ENCODE results near the gene MRPL14.

MRPL14 gene

DNA sequence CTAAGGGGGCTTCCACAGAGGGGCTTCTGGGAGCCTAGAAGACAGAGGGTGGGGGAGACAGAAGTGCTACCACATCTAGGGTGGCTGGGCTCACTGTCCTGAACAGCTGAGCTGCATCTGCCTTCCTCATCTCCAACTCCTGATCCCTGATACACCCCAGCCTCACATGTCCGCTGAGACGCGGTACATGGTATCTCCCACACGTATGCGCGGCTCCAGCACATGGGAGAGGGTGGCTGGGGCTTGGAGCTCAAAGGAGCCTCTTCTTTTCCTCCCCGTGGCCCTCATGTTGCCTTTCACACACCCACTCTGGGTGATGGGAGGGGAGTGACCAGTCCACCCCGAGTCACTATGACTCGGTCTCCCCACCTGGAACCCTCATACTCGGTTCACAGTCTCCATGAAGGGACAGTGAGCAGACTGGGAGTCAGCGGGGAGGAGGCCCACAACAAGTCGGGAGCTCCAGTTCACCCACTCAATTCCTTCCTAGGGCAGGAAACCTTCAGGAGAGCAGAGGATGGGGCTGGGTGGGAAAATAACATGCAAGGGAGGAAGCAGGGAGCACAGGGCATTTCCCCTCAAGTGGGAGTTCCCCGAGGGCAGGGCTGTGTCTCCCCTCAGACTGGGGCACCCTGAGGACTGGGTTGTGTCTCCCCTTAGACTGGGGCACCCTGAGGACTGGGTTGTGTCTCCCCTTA is 61.7 kb downstream of the MRPL14 start:
- peaks cover 20% of the 10 kb centered on the region for H3K4me1 Mint-ChIP-seq
- H3K36me3 Mint-ChIP-seq (ENCODE audit: low read depth), result no peaks in the 10 kb centered on the region
- H3K9me3 Mint-ChIP-seq, result no peaks in the 10 kb centered on the region
- H3K4me3 Mint-ChIP-seq, result no peak overlapping the region
- TF ChIP-seq, protein P1, sequence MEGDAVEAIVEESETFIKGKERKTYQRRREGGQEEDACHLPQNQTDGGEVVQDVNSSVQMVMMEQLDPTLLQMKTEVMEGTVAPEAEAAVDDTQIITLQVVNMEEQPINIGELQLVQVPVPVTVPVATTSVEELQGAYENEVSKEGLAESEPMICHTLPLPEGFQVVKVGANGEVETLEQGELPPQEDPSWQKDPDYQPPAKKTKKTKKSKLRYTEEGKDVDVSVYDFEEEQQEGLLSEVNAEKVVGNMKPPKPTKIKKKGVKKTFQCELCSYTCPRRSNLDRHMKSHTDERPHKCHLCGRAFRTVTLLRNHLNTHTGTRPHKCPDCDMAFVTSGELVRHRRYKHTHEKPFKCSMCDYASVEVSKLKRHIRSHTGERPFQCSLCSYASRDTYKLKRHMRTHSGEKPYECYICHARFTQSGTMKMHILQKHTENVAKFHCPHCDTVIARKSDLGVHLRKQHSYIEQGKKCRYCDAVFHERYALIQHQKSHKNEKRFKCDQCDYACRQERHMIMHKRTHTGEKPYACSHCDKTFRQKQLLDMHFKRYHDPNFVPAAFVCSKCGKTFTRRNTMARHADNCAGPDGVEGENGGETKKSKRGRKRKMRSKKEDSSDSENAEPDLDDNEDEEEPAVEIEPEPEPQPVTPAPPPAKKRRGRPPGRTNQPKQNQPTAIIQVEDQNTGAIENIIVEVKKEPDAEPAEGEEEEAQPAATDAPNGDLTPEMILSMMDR (IDR thresholded peaks at IDR 0.05; ENCODE audit: unreplicated experiment in 3 of 3), result no peak
- peaks cover 6% of the 10 kb centered on the region for H3K27me3 Mint-ChIP-seq (ENCODE audit: low read depth)
- no peak overlapping the region for H3K27ac Mint-ChIP-seq

DNA sequence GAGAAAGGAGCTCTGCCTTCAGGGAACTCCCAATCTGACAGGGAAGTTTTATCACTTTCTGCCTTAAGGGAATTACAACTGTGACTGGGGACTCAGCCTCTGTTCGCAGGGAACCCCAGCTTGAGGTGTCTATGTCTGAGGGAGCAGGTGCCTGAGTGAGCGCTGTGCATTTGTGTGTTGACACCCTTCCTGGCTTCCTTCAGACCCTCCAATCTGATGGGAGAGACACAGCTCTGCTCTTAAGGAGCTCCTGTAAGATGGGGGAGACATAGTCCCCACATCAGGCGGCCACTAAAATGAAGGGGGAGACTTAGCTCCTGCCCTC is 62.3 kb downstream of the MRPL14 start:
- Mint-ChIP-seq H3K4me3 (no peak overlapping the region), H3K4me1 (peaks cover 20% of the 10 kb centered on the region), H3K9me3 (no peaks in the 10 kb centered on the region), H3K36me3 (ENCODE audit: low read depth) (no peaks in the 10 kb centered on the region), H3K27ac (peak overlapping the region; percentile 61 to 70 (median 69)), H3K27me3 (ENCODE audit: low read depth) (peaks cover 6% of the 10 kb centered on the region)
- TF ChIP-seq, protein P1 (IDR thresholded peaks at IDR 0.05; ENCODE audit: unreplicated experiment in 3 of 3), result no peak

DNA sequence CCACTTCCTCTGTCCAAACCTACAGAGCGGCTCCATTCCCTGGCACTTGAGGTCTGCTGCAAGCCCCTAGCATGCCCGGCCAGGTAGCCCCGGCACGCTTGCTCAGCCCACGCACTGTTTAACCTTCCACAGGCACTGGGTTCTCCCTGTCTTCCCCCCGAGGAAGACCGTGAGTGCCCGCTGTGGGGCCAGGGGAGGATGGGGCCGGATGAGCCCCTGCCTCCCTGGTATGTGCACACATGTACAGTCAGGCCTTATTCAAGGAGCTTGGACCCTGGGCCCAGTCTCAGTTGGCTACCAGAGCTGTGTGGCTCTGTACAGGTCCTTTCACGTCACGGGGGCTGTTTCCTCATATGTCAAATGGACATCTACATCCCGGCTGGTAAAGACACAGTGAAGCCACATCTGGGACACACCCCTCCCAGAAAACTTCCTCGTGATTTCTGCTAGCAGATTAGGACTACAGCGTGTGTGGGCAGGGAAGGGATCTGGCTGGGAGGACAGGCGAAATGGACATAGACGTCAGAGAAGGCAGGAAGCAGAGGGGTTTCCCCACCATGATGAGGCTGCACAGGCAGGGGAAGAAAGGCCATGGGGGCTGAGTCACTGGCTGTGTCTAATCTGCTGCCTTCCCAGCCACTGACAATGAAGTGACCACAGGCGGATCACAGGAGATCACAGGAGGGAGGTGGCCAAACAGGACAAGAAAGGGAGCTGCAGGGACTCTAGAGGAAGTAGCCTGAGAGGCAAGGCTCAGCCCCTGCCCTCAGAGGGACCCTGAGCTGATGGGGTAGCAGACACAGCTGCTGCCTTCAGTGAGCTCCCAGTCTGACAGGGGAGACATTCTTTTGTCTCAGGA is 62.9 kb downstream of the MRPL14 start:
- Mint-ChIP-seq H3K4me3 (no peak overlapping the region), H3K27ac (peak overlapping the region; percentile 61 to 70 (median 69)), H3K9me3 (no peaks in the 10 kb centered on the region), H3K4me1 (peaks cover 19% of the 10 kb centered on the region), H3K27me3 (ENCODE audit: low read depth) (peaks cover 6% of the 10 kb centered on the region), H3K36me3 (ENCODE audit: low read depth) (no peaks in the 10 kb centered on the region)
- TF ChIP-seq, protein P1 (IDR thresholded peaks at IDR 0.05; ENCODE audit: unreplicated experiment in 3 of 3), result no peak

DNA sequence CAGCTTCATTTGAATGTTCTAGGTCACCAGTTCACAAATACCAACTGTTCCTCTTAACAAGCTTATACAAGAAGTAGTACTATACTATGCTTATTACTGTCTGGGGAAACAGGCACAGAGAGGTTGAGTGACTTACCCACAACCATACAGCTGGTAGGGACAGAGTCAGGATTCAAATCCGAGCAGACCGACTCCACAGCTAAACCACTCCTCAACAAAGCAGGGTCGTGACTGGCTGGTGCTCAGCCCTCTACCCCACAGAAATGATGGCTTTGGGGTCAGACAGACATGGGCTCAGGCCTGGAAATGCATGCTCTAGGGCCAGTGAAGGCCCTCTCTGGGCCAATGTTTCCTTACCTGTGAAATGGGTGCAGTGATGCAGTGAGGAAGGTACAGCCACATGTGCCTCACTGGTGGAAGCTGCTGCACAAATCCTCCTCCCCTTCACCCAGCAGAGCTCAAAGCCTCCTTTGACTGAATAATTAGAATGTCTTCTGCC is 63.6 kb downstream of the MRPL14 start:
- TF ChIP-seq, protein P1 (IDR thresholded peaks at IDR 0.05; ENCODE audit: unreplicated experiment in 3 of 3), result no peak
- Mint-ChIP-seq H3K27ac (peak overlapping the region in 1 of 3 experiments; percentile 54), H3K36me3 (ENCODE audit: low read depth) (no peaks in the 10 kb centered on the region), H3K4me1 (peaks cover 14% of the 10 kb centered on the region), H3K4me3 (no peak overlapping the region), H3K27me3 (ENCODE audit: low read depth) (peaks cover 6% of the 10 kb centered on the region), H3K9me3 (no peaks in the 10 kb centered on the region)
